HG03066 (cell line): Measurements from ENCODE around the gene NUP205.
A peak's percentile ranks its signal among the peaks of the same experiment; 100 is the strongest.

ENCODE experiments used
- ATAC-seq: cut with Tn5 transposase; IDR thresholded peaks from one replicate; pipeline ENCODE4 v1.9.1; 2021; ENCODE audit warnings: low read depth; ENCODE audit not compliant: unreplicated experiment

Gene NUP205, protein sequence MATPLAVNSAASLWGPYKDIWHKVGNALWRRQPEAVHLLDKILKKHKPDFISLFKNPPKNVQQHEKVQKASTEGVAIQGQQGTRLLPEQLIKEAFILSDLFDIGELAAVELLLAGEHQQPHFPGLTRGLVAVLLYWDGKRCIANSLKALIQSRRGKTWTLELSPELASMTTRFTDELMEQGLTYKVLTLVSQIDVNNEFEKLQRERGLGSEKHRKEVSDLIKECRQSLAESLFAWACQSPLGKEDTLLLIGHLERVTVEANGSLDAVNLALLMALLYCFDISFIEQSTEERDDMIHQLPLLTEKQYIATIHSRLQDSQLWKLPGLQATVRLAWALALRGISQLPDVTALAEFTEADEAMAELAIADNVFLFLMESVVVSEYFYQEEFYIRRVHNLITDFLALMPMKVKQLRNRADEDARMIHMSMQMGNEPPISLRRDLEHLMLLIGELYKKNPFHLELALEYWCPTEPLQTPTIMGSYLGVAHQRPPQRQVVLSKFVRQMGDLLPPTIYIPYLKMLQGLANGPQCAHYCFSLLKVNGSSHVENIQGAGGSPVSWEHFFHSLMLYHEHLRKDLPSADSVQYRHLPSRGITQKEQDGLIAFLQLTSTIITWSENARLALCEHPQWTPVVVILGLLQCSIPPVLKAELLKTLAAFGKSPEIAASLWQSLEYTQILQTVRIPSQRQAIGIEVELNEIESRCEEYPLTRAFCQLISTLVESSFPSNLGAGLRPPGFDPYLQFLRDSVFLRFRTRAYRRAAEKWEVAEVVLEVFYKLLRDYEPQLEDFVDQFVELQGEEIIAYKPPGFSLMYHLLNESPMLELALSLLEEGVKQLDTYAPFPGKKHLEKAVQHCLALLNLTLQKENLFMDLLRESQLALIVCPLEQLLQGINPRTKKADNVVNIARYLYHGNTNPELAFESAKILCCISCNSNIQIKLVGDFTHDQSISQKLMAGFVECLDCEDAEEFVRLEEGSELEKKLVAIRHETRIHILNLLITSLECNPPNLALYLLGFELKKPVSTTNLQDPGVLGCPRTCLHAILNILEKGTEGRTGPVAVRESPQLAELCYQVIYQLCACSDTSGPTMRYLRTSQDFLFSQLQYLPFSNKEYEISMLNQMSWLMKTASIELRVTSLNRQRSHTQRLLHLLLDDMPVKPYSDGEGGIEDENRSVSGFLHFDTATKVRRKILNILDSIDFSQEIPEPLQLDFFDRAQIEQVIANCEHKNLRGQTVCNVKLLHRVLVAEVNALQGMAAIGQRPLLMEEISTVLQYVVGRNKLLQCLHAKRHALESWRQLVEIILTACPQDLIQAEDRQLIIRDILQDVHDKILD (N-terminal part only)

DNA sequence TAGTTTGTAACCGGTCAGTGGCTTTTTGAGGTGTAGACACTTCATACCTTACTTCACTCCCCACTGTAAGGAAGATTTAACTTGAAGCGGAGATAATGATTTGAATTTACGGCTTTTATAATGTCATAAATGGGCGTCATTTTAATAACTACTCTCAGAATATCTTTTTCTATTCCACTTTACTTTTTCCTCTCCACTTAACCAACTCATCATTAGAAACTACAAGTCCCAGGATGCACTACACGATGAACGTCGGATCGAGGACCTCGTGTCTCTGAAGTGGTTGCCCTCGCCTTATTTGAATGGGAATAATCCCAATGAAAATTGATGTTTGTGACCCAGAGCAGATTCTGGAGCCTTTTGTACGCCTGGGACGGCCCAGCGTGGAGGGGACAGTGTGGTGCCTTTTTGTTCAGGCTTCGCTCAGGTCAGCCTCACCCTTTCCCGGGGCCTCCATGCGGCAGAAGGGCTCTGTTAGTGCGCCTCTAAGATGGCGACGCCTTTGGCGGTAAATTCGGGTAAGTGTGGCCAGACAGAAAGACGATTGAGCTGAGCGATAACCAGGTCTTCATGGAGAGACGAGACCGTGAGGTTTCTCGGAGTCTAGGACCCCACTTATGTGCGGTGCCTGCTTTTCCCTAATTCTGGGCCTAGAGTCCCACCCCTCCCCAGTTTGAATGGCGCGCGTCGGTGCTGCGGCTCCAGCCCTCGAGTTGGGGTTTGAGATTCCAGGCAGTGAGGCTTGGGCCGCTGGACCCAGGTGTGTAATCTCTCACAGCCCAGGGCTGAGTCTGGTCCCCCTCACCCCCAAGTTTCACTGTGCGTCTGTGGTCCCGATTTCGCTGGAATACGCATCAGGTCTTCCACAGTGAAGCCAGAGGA is at the start of gene NUP205:
Gene NUP205 (plus strand): TSS at position 463 of the 882 bp plus-strand sequence. CDS start 28 bp downstream, at position 491.
- peak; percentile 66 for ATAC-seq

DNA sequence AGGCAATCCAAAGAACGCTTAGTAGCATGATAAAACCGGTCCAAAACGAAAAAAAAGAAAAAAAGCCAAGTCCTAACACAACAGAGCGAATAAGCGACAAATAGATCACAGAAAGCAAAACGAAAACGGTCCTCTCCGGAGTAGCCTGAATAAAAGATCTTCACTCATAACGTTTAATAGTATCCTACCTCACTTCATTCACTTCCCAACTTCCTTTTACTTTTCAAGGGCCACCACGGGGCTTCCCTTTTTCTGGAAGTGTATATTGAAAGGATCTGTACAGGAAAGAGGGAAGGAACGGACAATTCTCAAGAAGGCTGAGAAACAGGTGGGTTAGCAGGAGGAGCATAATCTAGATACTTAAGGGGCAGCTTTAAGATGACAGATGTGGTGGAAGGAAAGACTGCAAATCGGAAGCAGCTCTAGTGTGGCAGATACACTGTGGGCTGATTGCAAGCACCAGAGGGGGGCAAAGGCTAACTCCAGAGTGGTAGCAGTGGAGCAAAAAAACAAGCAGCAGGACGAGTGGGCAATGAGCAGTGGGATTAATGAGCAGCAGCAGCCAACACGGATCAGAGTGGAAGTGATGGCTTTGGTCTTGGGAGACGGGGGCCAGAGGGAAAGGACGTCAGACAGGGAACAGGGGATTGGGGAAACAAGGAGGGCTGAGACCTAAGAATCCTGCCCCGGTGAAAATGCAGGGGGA is 48.7 kb upstream of the NUP205 start:
- no peak for ATAC-seq

DNA sequence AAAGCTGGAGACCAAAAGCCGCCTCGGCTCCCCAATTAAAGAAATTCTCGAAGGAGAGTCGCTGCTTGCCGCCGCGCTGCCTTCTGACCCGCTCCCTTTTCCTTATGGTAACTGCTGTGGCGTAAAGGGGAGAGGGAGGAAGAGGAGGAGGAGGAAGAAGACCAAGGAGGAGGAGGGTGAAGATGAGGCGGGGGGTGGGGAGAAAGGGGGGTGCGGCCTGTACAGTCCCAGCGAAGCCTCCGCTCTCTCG is 48.2 kb upstream of the NUP205 start:
- ATAC-seq = no peak

DNA sequence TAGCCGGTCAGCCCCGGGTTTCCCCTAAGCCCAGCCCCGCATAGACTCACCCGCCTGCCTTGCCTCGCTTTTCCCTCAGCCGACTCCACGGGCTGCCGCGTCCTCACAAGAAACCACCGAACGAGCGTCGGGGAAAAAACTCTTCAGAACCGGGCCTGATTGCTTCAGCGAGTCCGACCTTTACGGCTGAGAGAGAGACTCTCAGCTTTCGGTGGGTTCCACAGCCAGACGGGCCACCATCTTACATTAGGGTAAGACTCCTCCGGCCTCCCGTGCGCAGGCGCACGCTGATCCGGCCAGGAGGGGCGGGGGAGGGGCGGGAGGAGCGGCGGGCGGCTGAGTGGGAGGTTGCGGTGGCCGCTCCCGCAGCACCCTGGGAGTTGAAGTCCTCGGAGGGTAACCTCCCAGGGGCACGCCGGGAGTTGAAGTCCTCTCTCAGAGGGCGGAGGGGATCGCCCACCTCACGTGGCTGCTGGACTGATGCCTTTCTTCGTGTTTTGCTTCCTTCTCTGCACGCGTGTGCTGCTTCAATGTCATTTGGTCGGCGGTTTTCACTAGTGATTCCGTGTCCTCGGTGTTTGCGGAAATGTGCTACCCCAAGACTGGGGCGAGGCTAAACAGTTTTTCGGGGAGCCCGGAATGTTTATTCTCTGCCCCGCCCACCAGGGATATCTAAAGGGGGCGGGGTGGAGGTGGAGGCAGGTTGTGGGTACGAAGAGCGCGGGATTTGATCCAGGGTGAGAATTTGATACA is 47.7 kb upstream of the NUP205 start, which contains the start of gene CNOT4:
Gene CNOT4 (minus strand): TSS at position 264 of the 753 bp plus-strand sequence. CDS start 71,771 bp downstream, outside the sequence.
- ATAC-seq = peak; percentile 94

DNA sequence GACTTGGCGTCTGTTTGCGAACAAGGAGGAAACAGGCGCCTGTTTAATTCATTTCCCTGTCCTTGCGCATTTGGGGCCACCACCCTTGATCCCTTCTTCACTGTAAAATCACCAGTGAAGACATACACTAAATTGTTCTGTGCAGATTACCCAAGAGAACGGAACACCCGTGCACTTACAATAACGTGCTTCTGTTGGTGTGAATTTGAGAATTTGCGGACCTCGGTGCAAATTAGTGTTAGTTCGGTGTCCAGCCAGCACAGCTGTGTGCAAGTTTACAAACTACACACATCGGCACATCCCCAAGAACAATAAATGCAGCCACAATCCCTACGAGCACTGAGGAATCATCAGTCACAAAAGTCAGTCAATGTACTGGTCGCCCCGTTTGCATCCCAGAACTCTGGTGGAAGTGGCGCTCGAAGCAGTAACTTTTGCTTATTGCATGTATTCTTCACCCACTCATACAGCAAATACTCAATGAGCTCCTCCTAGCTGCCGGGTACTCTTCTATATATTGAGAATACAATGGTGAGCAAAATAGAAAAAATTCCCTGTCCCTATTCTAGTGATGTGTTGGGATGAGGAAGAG is 47.0 kb upstream of the NUP205 start:
- ATAC-seq = no peak

DNA sequence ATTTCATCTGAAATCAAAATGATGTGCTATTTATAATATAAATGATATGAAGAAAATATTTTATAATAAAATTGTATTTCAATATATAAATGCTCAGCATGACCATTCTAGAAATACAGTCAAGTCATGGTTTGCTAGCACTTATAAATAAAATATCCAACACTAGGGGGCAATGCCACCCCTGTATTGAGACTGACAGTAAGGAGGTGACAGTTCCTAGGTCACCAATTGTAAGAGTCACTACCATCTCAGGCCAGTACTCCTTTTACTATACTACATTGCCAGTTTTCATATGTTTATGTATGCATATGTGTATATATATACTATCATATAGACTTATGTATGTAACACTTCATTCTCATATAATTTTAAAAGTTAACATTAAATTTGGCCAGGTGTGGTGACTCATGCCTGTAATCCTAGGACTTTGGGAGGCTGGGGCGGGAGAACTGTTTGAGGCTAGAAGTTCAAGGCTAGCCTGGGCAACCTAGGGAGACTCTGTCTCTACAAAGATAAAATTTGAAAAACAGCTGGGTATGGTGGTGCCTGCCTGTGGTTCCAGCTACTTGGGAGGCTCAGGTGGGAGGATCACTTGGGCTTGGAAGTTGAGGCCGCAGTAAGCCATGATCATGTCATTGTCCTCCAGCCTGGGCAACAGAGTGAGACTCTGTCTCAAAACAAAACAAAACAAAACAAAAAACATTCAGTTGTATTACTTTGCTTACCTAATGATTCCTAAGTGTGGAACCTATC is 45.4 kb upstream of the NUP205 start:
- ATAC-seq = no peak

DNA sequence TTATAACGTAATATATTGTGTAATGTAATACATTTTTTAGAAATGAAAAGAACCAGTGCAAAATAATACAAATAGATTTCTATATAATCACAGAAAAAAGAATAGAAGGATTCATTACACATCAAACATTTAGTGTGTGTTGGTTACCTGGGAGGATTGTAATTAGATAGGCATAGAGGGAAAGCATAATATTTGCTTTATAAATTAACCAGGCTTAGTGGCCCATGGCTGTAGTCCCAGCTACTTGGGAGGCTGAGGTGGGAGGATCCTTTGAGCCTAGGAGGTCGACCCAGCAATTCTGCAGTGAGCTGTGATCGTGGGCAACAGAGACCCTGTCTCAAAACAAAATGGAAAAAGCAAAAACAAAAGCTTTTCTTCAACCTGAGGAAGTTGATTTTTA is 42.9 kb upstream of the NUP205 start:
- ATAC-seq = no peak

DNA sequence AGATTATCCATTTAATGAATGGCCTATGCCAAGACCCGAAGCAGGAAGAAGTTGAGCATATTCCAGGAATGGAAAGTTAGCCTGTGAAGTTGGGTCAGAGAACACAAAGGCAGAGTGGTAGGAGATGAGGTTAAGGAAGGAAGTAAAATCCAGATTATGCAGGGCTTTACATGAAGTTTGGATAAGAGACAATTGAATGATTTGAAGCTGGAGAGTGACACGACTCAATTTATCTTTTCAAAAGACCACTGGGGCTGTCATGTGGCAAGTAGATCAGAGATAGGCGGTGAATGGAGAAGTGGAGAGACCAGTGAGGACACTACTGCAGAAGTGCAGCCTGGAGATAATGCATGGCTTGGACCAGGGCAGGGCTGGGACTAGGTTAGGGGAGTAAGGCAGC is 40.7 kb upstream of the NUP205 start:
- no peak for ATAC-seq

DNA sequence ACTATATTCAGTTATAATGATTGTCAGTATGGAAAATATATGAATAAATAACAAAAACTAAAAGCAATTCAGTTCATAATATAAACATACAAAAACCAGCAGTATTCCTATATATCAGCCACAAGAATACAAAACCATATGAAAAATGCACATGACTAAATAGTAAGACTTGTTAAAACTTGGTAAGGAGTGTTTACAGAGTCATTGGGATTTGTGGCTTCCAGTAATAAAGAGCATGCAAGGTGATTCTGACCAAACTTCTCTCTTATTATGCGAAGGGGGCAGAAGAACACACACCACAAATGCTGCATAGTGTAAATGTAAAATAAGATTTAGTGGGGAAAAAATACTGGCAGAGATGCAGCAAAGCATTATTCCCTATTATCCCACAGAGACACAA is 39.0 kb upstream of the NUP205 start:
- no peak for ATAC-seq

DNA sequence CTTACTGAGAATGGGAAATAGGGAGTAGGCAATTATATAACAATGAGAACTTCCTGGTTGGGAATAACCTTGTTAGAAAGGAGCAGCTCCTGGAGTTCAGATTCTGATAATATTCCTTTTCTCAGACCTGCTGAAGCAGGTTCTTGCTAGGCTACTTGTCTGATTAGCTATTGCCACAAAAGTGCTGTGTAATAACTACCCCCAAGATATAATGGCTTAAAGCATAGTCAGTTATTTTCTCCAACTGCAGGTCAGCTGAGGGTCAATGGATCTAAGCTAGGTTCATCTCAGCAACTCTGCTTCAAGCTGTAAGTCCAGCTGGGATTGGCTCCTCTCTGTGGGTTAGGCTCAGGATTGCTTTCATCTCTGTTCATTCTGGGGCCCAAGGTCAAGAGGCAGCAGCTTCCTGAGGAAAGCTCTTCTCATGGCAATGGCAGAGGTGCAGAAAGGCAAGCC is 38.5 kb upstream of the NUP205 start:
- ATAC-seq = no peak

DNA sequence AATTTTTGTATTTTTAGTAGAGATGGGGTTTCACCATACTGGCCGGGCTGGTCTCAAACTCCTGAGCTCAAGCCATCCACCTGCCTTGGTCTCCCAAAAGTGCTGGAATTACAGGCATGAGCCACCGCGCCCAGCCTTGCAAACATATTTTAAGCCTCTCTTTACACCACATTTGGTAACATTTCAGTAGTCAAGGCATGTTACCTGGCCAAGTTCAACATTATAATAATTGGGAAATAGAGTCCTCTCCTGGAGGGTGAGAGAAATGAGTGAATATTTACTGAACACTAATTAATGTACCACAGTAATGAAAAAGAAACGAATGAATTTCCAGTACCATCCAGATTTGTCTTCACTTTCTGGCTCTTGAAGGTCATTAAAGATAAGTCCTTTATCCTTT is 37.8 kb upstream of the NUP205 start:
- no peak for ATAC-seq

DNA sequence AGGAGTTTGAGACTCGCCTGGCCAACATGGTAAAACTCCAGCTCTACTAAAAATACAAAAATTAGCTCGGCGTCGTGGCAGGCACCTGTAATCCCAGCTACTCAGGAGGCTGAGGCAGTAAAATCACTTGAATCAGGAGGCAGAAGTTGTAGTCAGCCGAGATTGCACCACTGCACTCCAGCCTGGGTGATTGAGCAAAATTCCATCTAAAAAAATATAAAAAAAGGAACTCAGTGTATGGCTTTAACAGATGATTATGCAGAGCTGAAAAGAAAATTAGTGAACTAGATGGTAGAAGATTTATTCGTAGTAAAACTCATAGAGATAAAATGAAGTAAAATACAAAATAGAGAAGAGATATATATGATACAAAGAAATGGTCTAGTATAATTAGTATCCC is 35.2 kb upstream of the NUP205 start:
- no peak for ATAC-seq

DNA sequence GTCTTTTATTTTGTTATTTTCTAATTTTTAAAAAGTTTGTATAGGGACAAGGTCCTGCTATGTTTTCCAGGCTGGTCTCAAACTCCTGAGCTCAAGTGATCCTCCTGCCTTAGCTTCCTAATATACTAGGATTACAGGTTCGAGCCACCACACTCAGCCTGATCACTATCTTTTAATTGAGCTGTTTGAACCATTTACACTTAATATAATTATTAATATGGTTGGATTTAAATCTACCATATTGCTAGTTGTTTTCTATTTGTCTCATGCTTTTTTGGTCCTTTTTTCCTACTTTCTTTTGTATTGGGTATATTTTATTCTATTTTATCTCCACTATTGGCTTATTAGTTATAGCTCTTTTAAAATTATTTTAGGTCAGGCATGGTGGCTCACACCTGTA is 34.6 kb upstream of the NUP205 start:
- no peak for ATAC-seq

DNA sequence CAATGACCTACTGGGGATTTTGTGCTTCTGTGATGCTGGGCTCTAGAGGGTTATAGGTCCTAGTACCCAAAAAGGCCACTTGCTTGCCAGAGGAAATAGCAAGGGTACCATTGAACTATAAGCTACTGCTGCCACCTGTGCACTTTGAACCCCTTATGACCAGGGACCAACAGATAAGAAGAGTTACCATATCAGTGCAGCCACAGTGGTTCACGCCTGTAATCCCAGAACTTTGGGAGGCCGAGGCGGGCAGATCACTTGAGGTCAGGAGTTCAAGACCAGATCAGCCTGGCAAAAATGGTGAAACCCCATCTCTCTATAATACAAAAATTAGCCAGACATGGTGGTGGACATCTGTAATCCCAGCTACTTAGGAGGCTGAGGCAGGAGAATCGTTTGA is 32.3 kb upstream of the NUP205 start:
- no peak for ATAC-seq

DNA sequence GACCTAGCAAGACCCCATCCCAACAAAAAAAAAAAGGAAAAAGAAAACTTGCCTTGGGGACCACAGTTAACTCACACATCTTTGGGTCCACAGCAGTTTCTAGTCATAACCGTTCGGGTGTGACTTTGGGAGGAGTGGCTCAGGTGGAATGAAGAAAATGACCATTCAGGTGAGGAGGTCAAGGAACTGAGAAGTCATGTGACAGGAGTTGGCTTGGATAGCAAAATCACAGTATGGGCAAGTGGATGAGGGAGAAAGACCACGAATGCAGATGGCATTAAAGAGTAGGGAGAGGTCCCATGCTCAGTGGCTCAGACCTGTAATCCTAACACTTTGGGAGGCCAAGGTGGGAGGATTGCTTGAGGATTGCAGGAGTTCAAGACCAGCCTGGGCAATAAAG is 30.7 kb upstream of the NUP205 start:
- no peak for ATAC-seq

DNA sequence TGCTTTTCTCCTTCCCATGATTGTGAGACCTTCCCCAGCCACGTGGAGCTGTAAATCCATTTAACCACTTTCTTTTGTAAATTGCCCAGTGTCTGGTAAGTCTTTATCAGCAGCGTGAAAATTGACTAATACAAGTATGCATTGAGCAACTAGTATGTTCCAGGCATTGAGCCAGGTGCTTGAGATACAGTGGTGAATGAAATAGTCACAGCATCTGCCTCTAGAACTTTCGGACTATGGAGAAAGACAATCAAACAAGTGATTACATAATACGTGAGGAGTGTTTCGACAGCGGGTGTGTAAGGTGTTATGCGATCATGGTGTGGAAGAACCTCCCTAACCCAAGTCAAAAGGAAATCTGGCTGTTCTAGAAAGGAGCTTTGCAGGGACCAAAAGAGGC is 21.6 kb upstream of the NUP205 start:
- no peak for ATAC-seq

DNA sequence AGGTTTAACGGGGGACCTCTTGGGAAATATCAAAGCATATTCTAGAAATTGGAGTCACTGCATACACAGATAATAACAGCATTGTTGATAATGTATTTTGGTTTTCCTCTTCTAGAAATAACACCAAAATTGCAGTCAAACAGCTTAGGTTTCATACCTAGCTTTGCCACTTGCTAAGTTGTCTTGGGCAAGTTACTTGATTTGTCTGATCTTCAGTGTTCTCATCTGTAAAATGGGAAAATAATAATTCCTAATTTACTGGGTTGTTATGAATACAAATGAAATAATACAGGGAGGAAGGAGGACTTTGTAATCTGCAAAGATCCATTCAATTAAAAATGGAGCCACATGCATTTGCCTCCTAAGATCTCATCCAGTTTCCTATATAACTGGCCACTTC is 20.3 kb upstream of the NUP205 start:
- no peak for ATAC-seq

DNA sequence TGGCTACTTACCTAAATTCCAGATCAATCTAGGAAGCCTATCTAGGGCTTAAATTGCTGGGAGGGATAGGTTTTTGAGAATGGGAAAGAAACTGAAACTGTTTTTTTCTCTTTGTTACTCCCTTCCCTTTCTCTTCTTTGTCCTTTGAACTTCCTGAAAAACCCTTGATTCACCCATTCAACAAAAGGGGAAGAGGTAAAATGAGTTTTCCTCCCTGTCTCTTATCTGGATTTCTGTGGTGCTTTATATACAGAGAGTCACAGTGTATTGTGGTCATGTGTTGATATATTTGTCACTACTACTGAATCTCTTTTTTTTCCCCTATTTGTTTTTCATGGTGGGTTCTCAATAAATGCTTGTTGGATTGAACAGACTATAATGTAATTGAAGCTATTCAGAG is 19.8 kb upstream of the NUP205 start:
- no peak for ATAC-seq
